ENCODE results near the gene ECHDC3.

GRCh38 chr10:11796474-11796873 is 54.3 kb downstream of the ECHDC3 start:
- TF ChIP-seq CTCF (conservative IDR thresholded peaks at IDR 0.05; ENCODE audit: low read length) (no peak), EZH2phosphoT487 (IDR thresholded peaks at IDR 0.05; ENCODE audit: borderline replicate concordance, low read depth, low read length) (no peak)
